Panc1 (cell line): ENCODE data around the gene ACTL7A.

ENCODE experiments used
- POLR2AphosphoS5 ChIP-seq: IDR thresholded peaks from 2 replicates; pipeline ENCODE4 v1.6.1; 2012; ENCODE audit warnings: mild to moderate bottlenecking, low read depth, low read length, moderate library complexity
- SIN3A ChIP-seq: IDR thresholded peaks from 2 replicates; pipeline ENCODE4 v1.6.1; 2012; ENCODE audit warnings: low read depth, mild to moderate bottlenecking, low read length, moderate library complexity, borderline replicate concordance; ENCODE audit not compliant: insufficient read depth
- TCF7L2 ChIP-seq: IDR thresholded peaks from 2 replicates; pipeline ENCODE4 v1.6.1; 2011; ENCODE audit warnings: mild to moderate bottlenecking, low read depth, low read length, inconsistent platforms
- TF ChIP-seq, protein P1 (sequence below): fragments of 450-650 bp; IDR thresholded peaks from 2 replicates; pipeline ENCODE4 v1.5.1; 2017; ENCODE audit warnings: mild to moderate bottlenecking

GRCh38 chr9:108863891-108864290 lies 1.8 kb downstream of the ACTL7A start:
- TF ChIP-seq, protein P1, sequence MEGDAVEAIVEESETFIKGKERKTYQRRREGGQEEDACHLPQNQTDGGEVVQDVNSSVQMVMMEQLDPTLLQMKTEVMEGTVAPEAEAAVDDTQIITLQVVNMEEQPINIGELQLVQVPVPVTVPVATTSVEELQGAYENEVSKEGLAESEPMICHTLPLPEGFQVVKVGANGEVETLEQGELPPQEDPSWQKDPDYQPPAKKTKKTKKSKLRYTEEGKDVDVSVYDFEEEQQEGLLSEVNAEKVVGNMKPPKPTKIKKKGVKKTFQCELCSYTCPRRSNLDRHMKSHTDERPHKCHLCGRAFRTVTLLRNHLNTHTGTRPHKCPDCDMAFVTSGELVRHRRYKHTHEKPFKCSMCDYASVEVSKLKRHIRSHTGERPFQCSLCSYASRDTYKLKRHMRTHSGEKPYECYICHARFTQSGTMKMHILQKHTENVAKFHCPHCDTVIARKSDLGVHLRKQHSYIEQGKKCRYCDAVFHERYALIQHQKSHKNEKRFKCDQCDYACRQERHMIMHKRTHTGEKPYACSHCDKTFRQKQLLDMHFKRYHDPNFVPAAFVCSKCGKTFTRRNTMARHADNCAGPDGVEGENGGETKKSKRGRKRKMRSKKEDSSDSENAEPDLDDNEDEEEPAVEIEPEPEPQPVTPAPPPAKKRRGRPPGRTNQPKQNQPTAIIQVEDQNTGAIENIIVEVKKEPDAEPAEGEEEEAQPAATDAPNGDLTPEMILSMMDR = no peak
- TF ChIP-seq TCF7L2 (no peak), SIN3A (no peak), POLR2AphosphoS5 (no peak)
